Vagina (tissue), 2 donors: ENCODE data around the gene TEX22.

Experiments
- CTCF ChIP-seq, 3 experiments: fragments of 450-650 bp in 2 of 3; fragments of 200-600 bp in 1 of 3; sonication (generic) in 1 of 3; IDR thresholded peaks; one replicate each; pipeline ENCODE4 v1.5.1; 2017 to 2019; ENCODE audit warnings: antibody characterized with exemption in 3 of 3, mild to moderate bottlenecking in 2 of 3, moderate library complexity in 2 of 3
- POLR2A ChIP-seq, 2 donors: fragments of 450-650 bp; IDR thresholded peaks; one replicate each; pipeline ENCODE4 v1.6.1; 2017; ENCODE audit warnings: antibody characterized with exemption in 2 of 2, mild to moderate bottlenecking in 2 of 2, moderate library complexity in 2 of 2

GRCh38 chr14:105436402-105436801 is 38.1 kb downstream of the TEX22 start:
- TF ChIP-seq POLR2A (IDR thresholded peaks at IDR 0.05) (no peak), CTCF (IDR thresholded peaks at IDR 0.05) (no peak)
